Measurements from ENCODE around the gene MAPK1. TPM values are rescaled to one million over a fixed set of nuclear protein-coding genes. Genes with fewer than 3 reads are reported as not detected.

MAPK1 gene
- total and polyA plus RNA-seq, 9 of the 15 experiments (the other 6 are each of a cell fraction or from before 2014, with no cell fraction given) = 46.3 to 575 (median 283) TPM

DNA sequence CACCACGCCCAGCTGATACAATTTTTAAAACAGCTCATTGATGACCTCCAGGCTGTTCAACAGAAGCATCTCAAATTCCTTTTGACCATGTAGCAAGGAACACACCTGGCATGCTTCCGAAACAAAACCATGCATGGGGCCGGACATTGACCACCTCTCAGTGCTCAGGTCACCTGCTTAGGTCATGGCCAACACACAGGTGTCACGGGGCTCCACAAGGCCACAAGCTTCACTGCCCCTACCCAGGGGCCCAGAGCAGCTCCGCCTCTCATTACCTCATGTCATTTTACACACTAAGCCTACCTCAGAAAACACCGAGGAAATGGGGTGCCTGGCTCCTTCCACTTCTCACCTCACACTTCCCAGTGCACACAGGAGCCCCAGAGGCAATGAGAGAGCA, 158.5 kb downstream of the MAPK1 start:
- no peaks in the 10 kb centered on the region for H3K9me3 ChIP-seq (replicated peaks; ENCODE audit: control insufficient read depth, insufficient read depth, low read depth, low read length)
- ChIA-PET POLR2A (interaction anchor here (0.5 to 7.5 kb wide), 13 partner anchors 8 to 239 kb away, joined by 3 to 71 read pairs (median 7); partner anchors contain the start of genes SDF2L1 and YPEL1), CTCF (ENCODE audit: low intra/inter-chr PET ratio) (interaction anchor here (0.7 to 12.1 kb wide), 3 partner anchors 230 to 244 kb away, joined by 6 to 609 read pairs (median 10); partner anchors contain the start of gene PPM1F)
- H3K27me3 ChIP-seq (ENCODE audit: control insufficient read depth in 2 of 2, insufficient read depth in 2 of 2, low read length in 2 of 2) = peaks cover 33 to 61% of the 10 kb centered on the region in 2 experiments
- H3K9ac ChIP-seq (ENCODE audit: insufficient read depth in 1 of 2, low read depth in 2 of 2, low read length in 2 of 2) = peak overlapping the region in 1 of 2 experiments; percentile 9; a peak in 1 of 4 replicates
- H3K4me1 ChIP-seq (replicated peaks in 1 of 2; ENCODE audit: control insufficient read depth in 2 of 2, insufficient read depth in 2 of 2, low read length in 2 of 2) = peaks cover 8 to 15% of the 10 kb centered on the region in 2 experiments; a peak in 4 of 5 replicates
- H4K20me1 ChIP-seq (replicated peaks; ENCODE audit: control insufficient read depth, insufficient read depth, low read length) = peaks cover 28% of the 10 kb centered on the region
- no peak overlapping the region for H3K27ac ChIP-seq (ENCODE audit: extremely low read depth, low read depth, low read length)
- FAIRE-seq (no peak), ATAC-seq (no peak), DNase-seq (ENCODE audit: extremely low read depth in 1 of 4, low spot score in 3 of 4) (no peak)
- H2AFZ ChIP-seq (ENCODE audit: low read depth, low read length) = no peak overlapping the region
- no peaks in the 10 kb centered on the region for H3K79me2 ChIP-seq (ENCODE audit: control insufficient read depth, insufficient read depth, low read length)
- TF ChIP-seq PML (IDR thresholded peaks at IDR 0.05; ENCODE audit: low read length) = no peak
- peak; percentile 16; the same call in 1 of the 2 replicates for TF ChIP-seq ZC3H11A (IDR thresholded peaks at IDR 0.05; ENCODE audit: low read depth, low read length)
- no peak for TF ChIP-seq ELF4 (CRISPR knock-in tag; IDR thresholded peaks at IDR 0.05)
- TF ChIP-seq, protein P1, sequence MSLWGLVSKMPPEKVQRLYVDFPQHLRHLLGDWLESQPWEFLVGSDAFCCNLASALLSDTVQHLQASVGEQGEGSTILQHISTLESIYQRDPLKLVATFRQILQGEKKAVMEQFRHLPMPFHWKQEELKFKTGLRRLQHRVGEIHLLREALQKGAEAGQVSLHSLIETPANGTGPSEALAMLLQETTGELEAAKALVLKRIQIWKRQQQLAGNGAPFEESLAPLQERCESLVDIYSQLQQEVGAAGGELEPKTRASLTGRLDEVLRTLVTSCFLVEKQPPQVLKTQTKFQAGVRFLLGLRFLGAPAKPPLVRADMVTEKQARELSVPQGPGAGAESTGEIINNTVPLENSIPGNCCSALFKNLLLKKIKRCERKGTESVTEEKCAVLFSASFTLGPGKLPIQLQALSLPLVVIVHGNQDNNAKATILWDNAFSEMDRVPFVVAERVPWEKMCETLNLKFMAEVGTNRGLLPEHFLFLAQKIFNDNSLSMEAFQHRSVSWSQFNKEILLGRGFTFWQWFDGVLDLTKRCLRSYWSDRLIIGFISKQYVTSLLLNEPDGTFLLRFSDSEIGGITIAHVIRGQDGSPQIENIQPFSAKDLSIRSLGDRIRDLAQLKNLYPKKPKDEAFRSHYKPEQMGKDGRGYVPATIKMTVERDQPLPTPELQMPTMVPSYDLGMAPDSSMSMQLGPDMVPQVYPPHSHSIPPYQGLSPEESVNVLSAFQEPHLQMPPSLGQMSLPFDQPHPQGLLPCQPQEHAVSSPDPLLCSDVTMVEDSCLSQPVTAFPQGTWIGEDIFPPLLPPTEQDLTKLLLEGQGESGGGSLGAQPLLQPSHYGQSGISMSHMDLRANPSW (CRISPR knock-in tag; IDR thresholded peaks at IDR 0.05) = 0 out of 2 replicates have a peak, but pooled peaks have one; percentile 29
- no peaks in the 10 kb centered on the region for H3K36me3 ChIP-seq (ENCODE audit: control insufficient read depth, insufficient read depth, low read length)
- H3K4me3 ChIP-seq = no peak overlapping the region
- no TSS peak for BruUV-seq (replicated peaks)
- no peaks in the 10 kb centered on the region for H3K9me1 ChIP-seq (ENCODE audit: control insufficient read depth, insufficient read depth, low read length)
- H3K4me2 ChIP-seq (ENCODE audit: insufficient read depth, low read length) = no peak overlapping the region
- in situ Hi-C loops (cut with MboI) = no loop called here
- intact Hi-C loops (cut with micrococcal nuclease) = no loop called here
- WGBS (ENCODE audit: insufficient coverage, low coverage, missing lambda C conversion rate) = 19% methylated on average over 6 of the region's 6 CpGs
